ENCODE data around the gene KCNG1. TPM values are rescaled to one million over a fixed set of nuclear protein-coding genes. Genes with fewer than 3 reads are reported as not detected.
"Not testable (repeated sequence)": the region's sequence is repeated elsewhere in the genome, so short reads cannot be mapped to it uniquely, and the experiment has no call there.

KCNG1 gene
- total RNA-seq, 2 donors from 2014 or later, result 0.41 to 1.9 TPM

DNA sequence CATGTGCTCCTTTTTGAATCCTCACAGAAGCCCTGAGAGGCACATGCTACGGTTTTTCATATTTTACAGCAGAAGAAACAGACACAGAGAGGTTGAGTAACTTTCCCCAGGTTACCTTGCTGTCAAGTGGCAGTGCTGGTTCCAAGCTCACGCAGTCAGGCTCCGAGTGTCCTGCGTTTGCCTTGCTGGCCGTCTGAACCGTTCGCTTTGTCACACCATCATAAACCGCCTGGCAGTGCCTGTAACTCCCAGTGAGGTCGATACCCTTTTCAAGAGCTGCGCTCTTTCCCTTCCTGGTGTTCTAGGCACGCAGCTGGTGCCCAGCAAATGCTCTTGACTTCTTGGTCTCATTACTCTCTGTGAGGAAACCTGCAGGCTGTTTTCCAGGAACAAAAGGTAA, 31.3 kb upstream of the KCNG1 start:
- Histone ChIP-seq H3K9me3 (no peaks in the 10 kb centered on the region), H3K27me3 (replicated peaks; ENCODE audit: insufficient read depth) (no peaks in the 10 kb centered on the region), H3K27ac (no peak overlapping the region), H3K4me1 (ENCODE audit: control insufficient read depth in 1 of 2, low read depth in 2 of 2) (no peaks in the 10 kb centered on the region), H3K36me3 (no peaks in the 10 kb centered on the region), H3K4me3 (no peak overlapping the region)
- no peak for DNase-seq (ENCODE audit: low spot score)
- TF ChIP-seq, protein P1, sequence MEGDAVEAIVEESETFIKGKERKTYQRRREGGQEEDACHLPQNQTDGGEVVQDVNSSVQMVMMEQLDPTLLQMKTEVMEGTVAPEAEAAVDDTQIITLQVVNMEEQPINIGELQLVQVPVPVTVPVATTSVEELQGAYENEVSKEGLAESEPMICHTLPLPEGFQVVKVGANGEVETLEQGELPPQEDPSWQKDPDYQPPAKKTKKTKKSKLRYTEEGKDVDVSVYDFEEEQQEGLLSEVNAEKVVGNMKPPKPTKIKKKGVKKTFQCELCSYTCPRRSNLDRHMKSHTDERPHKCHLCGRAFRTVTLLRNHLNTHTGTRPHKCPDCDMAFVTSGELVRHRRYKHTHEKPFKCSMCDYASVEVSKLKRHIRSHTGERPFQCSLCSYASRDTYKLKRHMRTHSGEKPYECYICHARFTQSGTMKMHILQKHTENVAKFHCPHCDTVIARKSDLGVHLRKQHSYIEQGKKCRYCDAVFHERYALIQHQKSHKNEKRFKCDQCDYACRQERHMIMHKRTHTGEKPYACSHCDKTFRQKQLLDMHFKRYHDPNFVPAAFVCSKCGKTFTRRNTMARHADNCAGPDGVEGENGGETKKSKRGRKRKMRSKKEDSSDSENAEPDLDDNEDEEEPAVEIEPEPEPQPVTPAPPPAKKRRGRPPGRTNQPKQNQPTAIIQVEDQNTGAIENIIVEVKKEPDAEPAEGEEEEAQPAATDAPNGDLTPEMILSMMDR (IDR thresholded peaks at IDR 0.05), result no peak
- no peak for ATAC-seq (ENCODE audit: insufficient number of reproducible peaks, low FRiP score, low read depth)

GRCh38 chr20:51050531-51051075, 27.7 kb upstream of the KCNG1 start:
- no peak overlapping the region for H3K4me3 ChIP-seq
- H3K36me3 ChIP-seq, result no peaks in the 10 kb centered on the region
- DNase-seq (ENCODE audit: low spot score), result no peak
- no peak for ATAC-seq (ENCODE audit: insufficient number of reproducible peaks, low FRiP score, low read depth)
- H3K4me1 ChIP-seq (ENCODE audit: control insufficient read depth in 1 of 2, low read depth in 2 of 2), result no peaks in the 10 kb centered on the region
- no peaks in the 10 kb centered on the region for H3K9me3 ChIP-seq
- no peaks in the 10 kb centered on the region for H3K27me3 ChIP-seq (replicated peaks; ENCODE audit: insufficient read depth)
- no peak overlapping the region for H3K27ac ChIP-seq
- TF ChIP-seq, protein P1 (IDR thresholded peaks at IDR 0.05), result no peak

- Histone ChIP-seq H3K36me3 (no peaks in the 10 kb centered on the region), H3K9me3 (no peaks in the 10 kb centered on the region), H3K4me1 (ENCODE audit: control insufficient read depth in 1 of 2, low read depth in 2 of 2) (no peaks in the 10 kb centered on the region), H3K27me3 (replicated peaks; ENCODE audit: insufficient read depth) (no peaks in the 10 kb centered on the region), H3K4me3 (no peak overlapping the region), H3K27ac (no peak overlapping the region)
- ATAC-seq (ENCODE audit: insufficient number of reproducible peaks, low FRiP score, low read depth) (no peak), DNase-seq (ENCODE audit: low spot score) (no peak)
- TF ChIP-seq, protein P1 (IDR thresholded peaks at IDR 0.05), result no peak
Measured at GRCh38 chr20:51046021-51046985, 23.4 kb upstream of the KCNG1 start.

DNA sequence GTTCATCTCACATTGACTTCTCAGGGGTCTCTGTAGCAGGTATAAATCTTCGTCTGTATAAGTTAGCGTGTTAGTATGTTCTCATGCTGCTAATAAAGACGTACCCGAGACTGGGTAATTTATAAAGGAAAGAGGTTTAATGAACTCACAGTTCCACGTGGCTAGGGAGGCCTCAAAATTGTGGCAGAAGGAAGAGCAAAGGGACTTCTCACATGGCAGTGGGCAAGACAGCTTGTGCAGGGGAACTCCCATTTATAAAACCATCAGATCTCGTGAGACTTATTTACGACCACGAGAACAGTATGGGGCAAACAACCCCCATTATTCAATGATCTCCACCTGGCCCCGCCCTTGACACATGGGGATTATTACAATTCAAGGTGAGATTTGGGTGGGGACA, 22.6 kb upstream of the KCNG1 start:
- H3K9me3 ChIP-seq; H3K4me1 ChIP-seq (ENCODE audit: control insufficient read depth in 1 of 2, low read depth in 2 of 2); H3K36me3 ChIP-seq; H3K27me3 ChIP-seq (replicated peaks; ENCODE audit: insufficient read depth); H3K4me3 ChIP-seq; ATAC-seq (ENCODE audit: insufficient number of reproducible peaks, low FRiP score, low read depth); H3K27ac ChIP-seq; DNase-seq (ENCODE audit: low spot score): not testable (repeated sequence)

DNA sequence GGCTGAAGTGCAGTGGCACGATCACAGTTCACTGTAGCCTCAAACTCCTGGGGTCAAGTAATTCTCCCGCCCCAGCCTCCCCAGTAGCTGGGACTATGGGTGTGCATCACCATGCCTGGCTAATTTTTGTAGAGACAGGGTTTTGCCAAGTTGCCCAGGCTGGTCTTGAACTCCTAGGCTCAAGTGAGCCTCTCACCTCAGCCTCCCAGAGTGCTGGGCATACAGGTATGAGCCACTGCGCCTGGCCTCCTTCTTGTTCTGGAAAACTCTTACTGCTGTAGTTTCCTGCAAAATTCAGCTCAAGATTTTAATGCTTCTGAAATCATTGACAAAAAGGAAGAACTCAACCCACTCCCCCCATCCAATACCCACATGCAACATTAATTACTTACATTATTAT, 21.9 kb upstream of the KCNG1 start:
- no peak overlapping the region for H3K4me3 ChIP-seq
- H3K4me1 ChIP-seq (ENCODE audit: control insufficient read depth in 1 of 2, low read depth in 2 of 2), result no peaks in the 10 kb centered on the region
- no peaks in the 10 kb centered on the region for H3K27me3 ChIP-seq (replicated peaks; ENCODE audit: insufficient read depth)
- DNase-seq (ENCODE audit: low spot score), result no peak
- H3K27ac ChIP-seq, result no peak overlapping the region
- TF ChIP-seq, protein P1 (IDR thresholded peaks at IDR 0.05), result no peak
- no peaks in the 10 kb centered on the region for H3K9me3 ChIP-seq
- no peaks in the 10 kb centered on the region for H3K36me3 ChIP-seq
- no peak for ATAC-seq (ENCODE audit: insufficient number of reproducible peaks, low FRiP score, low read depth)
